Measurements from ENCODE around the gene ELMO1.

DNA sequence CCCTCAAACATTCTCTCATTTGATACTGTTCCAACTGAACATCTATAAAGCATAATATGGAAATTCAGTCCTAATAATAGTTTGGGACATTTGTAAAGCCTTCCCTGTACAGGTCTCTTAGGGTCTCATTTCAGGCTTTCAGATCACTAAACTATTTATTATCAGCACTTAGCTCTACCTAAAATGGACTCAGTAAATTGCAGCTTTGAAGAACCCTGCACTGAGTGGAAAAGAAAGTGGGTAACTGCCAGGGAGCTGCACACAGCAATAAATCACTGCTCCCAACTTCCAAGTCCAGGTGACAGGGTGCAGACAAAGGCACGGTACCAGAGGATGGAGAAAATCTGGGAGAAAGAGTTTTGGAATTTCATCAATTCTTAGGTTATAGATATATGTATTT, 559.5 kb downstream of the ELMO1 start:
- TF ChIP-seq FOXM1 (IDR thresholded peaks at IDR 0.05; ENCODE audit: borderline replicate concordance), result no peak
- no peak for TF ChIP-seq SP1 (IDR thresholded peaks at IDR 0.05)
- no peak for TF ChIP-seq ZNF384 (IDR thresholded peaks at IDR 0.05)
- no peak for TF ChIP-seq FOXA1 (IDR thresholded peaks at IDR 0.05)
- no peak for TF ChIP-seq BHLHE40 (IDR thresholded peaks at IDR 0.05; ENCODE audit: borderline replicate concordance)
- TF ChIP-seq L3MBTL2 (conservative IDR thresholded peaks at IDR 0.05), result no peak
- TF ChIP-seq, protein P1, sequence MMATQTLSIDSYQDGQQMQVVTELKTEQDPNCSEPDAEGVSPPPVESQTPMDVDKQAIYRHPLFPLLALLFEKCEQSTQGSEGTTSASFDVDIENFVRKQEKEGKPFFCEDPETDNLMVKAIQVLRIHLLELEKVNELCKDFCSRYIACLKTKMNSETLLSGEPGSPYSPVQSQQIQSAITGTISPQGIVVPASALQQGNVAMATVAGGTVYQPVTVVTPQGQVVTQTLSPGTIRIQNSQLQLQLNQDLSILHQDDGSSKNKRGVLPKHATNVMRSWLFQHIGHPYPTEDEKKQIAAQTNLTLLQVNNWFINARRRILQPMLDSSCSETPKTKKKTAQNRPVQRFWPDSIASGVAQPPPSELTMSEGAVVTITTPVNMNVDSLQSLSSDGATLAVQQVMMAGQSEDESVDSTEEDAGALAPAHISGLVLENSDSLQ (IDR thresholded peaks at IDR 0.05), result no peak
- TF ChIP-seq ARNT (IDR thresholded peaks at IDR 0.05), result no peak
- no peak for TF ChIP-seq CTBP1 (IDR thresholded peaks at IDR 0.05; ENCODE audit: borderline replicate concordance)
- TF ChIP-seq ELF4 (IDR thresholded peaks at IDR 0.05), result no peak
- no peak for TF ChIP-seq FOXK2 (IDR thresholded peaks at IDR 0.05)
- TF ChIP-seq TARDBP (IDR thresholded peaks at IDR 0.05), result no peak
